GM23338 (cell line): Measurements from ENCODE around the gene CDK18. TPM values are rescaled to one million over a fixed set of nuclear protein-coding genes. Genes with fewer than 3 reads are reported as not detected.

Experiments used
- ATAC-seq: fragments of 200-7000 bp; cut with Tn5 transposase; 3 replicates; pipeline ENCODE4 v1.9.1; 2020
- DNase-seq: peaks from one replicate; pipeline ENCODE4 v3.0.0-alpha.2; 2015; ENCODE audit warnings: low spot score
- H2AFZ ChIP-seq: fragments of 200-600 bp; sonication (generic); 2 replicates; pipeline ENCODE4 v1.8.0; 2016; ENCODE audit warnings: antibody characterized with exemption, mild to moderate bottlenecking, moderate library complexity
- H3F3A ChIP-seq: fragments of 200-600 bp; sonication (generic); replicated peaks from 2 replicates; pipeline ENCODE4 v1.8.0; 2017; ENCODE audit warnings: antibody characterized with exemption, mixed run types, low read depth
- H3K27ac ChIP-seq: fragments of 200-600 bp; sonication (generic); 2 replicates; pipeline ENCODE4 v1.6.1; 2016; ENCODE audit warnings: low read depth
- H3K27me3 ChIP-seq: fragments of 200-600 bp; sonication (generic); 2 replicates; pipeline ENCODE4 v1.8.0; 2016; ENCODE audit warnings: mild to moderate bottlenecking, mixed run types, moderate library complexity; ENCODE audit not compliant: insufficient read depth
- H3K36me3 ChIP-seq: fragments of 200-600 bp; sonication (generic); 2 replicates; pipeline ENCODE4 v1.8.0; 2016; ENCODE audit warnings: mild to moderate bottlenecking; ENCODE audit not compliant: insufficient read depth
- H3K4me1 ChIP-seq: fragments of 200-600 bp; sonication (generic); 2 replicates; pipeline ENCODE4 v1.8.0; 2016; ENCODE audit warnings: mild to moderate bottlenecking, moderate library complexity; ENCODE audit not compliant: insufficient read depth
- H3K4me2 ChIP-seq: fragments of 200-600 bp; sonication (generic); 2 replicates; pipeline ENCODE4 v1.7.1; 2017; ENCODE audit warnings: mixed run types
- H3K4me3 ChIP-seq: fragments of 200-600 bp; sonication (generic); 2 replicates; pipeline ENCODE4 v1.6.1; 2016; ENCODE audit warnings: mixed run types
- H3K79me2 ChIP-seq: fragments of 200-600 bp; sonication (generic); replicated peaks from 2 replicates; pipeline ENCODE4 v1.8.0; 2017; ENCODE audit warnings: mild to moderate bottlenecking; ENCODE audit not compliant: insufficient read depth
- H3K9me2 ChIP-seq: fragments of 200-600 bp; sonication (generic); 2 replicates; pipeline ENCODE4 v1.8.0; 2017; ENCODE audit not compliant: insufficient read depth
- H4K20me1 ChIP-seq: fragments of 200-600 bp; sonication (generic); replicated peaks from 2 replicates; pipeline ENCODE4 v1.8.0; 2017; ENCODE audit warnings: mild to moderate bottlenecking; ENCODE audit not compliant: insufficient read depth
- H3K27ac Mint-ChIP-seq: 2 replicates; pipeline ENCODE4 v1.8.0; 2020; ENCODE audit warnings: inconsistent platforms, mild to moderate bottlenecking, moderate library complexity, mixed read lengths
- H3K27me3 Mint-ChIP-seq: 3 replicates; pipeline ENCODE4 v1.8.0; 2022; ENCODE audit warnings: low read depth, mild to moderate bottlenecking, moderate library complexity, mixed read lengths, inconsistent platforms; ENCODE audit not compliant: insufficient read depth, poor library complexity
- H3K36me3 Mint-ChIP-seq: 3 replicates; pipeline ENCODE4 v1.8.0; 2021; ENCODE audit warnings: low read depth, mild to moderate bottlenecking, inconsistent platforms, moderate library complexity, mixed read lengths
- H3K4me1 Mint-ChIP-seq: 3 replicates; pipeline ENCODE4 v1.8.0; 2020; ENCODE audit warnings: mild to moderate bottlenecking, inconsistent platforms, mixed read lengths
- H3K4me3 Mint-ChIP-seq: 3 replicates; pipeline ENCODE4 v1.8.0; 2021; ENCODE audit warnings: moderate library complexity, mild to moderate bottlenecking, inconsistent platforms, mixed read lengths
- H3K9me3 Mint-ChIP-seq: 3 replicates; pipeline ENCODE4 v1.8.0; 2020; ENCODE audit warnings: moderate library complexity, mild to moderate bottlenecking, inconsistent platforms, mixed read lengths
- CREB1 ChIP-seq: fragments of 250-450 bp; sonication (Bioruptor Pico); IDR thresholded peaks from 2 replicates; pipeline ENCODE4 v1.5.0; 2020; ENCODE audit warnings: low read depth, mild to moderate bottlenecking, moderate library complexity
- ETS1 ChIP-seq: IDR thresholded peaks from 2 replicates; pipeline ENCODE4 v1.6.1; 2016; ENCODE audit warnings: antibody characterized with exemption
- EZH2 ChIP-seq: fragments of 200-600 bp; sonication (generic); IDR thresholded peaks from one replicate; pipeline ENCODE4 v1.8.0; 2017; ENCODE audit warnings: antibody characterized with exemption, mild to moderate bottlenecking, low read depth; ENCODE audit not compliant: unreplicated experiment
- JUNB ChIP-seq: IDR thresholded peaks from one replicate; pipeline ENCODE4 v1.6.1; 2016; ENCODE audit warnings: antibody characterized with exemption; ENCODE audit not compliant: unreplicated experiment
- REST ChIP-seq: IDR thresholded peaks from one replicate; pipeline ENCODE4 v1.6.1; 2018; ENCODE audit warnings: antibody characterized with exemption; ENCODE audit not compliant: unreplicated experiment
- STAT1 ChIP-seq: IDR thresholded peaks from one replicate; pipeline ENCODE4 v1.6.1; 2016; ENCODE audit warnings: antibody characterized with exemption; ENCODE audit not compliant: unreplicated experiment
- ZNF114 ChIP-seq: fragments of 250-450 bp; sonication (Bioruptor Pico); IDR thresholded peaks from 2 replicates; pipeline ENCODE4 v1.5.0; 2020; ENCODE audit warnings: mild to moderate bottlenecking, moderate library complexity
- ZNF331 ChIP-seq: fragments of 250-450 bp; sonication (Bioruptor Pico); IDR thresholded peaks from 2 replicates; pipeline ENCODE4 v1.5.0; 2020; ENCODE audit warnings: low read depth, mild to moderate bottlenecking, moderate library complexity
- polyA plus RNA-seq: library from polyadenylated mRNA; unstranded; fragments of >200 nt; fragmentation: Nextera tagmentation; extraction: Ambion mirVana; gene quantifications from 2 replicates; pipeline ENCODE4 v1.2.1, GENCODE V29; 2016
- total RNA-seq: library from RNA; depleted of rRNA; stranded (reverse); fragments of >200 nt; shearing (Covaris generic); gene quantifications from 2 replicates; pipeline ENCODE4 v1.2.3, GENCODE V29; 2014
- TF ChIP-seq, protein P1 (sequence below), 2 experiments: fragments of 200-600 bp in 1 of 2; sonication (generic) in 1 of 2; conservative IDR thresholded peaks; 2 replicates each; pipeline versions ENCODE4 v1.5.1 to v1.6.1; 2016 to 2017; ENCODE audit warnings: antibody characterized with exemption in 2 of 2, low read depth in 2 of 2, mild to moderate bottlenecking in 2 of 2, moderate library complexity in 1 of 2

Gene CDK18
- total and polyA plus RNA-seq, 2 experiments from 2014 or later = 21.1 to 46.5 TPM

DNA sequence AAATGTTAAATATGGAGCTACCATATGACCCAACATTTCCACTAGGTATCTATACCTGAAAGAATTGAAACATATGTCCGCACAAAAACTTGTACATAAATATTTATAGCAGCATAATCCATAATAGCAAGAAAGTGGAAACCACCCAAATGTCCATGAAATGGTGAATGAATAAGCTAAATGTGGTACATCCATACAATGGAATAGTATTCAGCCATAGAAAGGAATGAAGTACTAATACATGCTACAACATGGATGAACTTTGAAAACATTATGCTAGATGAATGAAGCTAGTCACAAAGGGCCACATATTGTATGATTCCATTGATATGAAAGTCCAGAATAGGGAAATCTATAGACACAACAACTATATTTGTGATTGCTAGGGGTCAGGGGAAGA, 28.6 kb upstream of the CDK18 start:
- Histone ChIP-seq H3K27ac (no peak overlapping the region), H3K4me2 (no peak overlapping the region), H3K4me1 (peaks cover 10% of the 10 kb centered on the region; the same call in 1 of the 2 replicates), H3K27me3 (no peaks in the 10 kb centered on the region), H3K36me3 (no peaks in the 10 kb centered on the region), H4K20me1 (no peaks in the 10 kb centered on the region), H3F3A (no peaks in the 10 kb centered on the region; the same call in 1 of the 2 replicates), H3K9me2 (no peaks in the 10 kb centered on the region), H3K79me2 (no peaks in the 10 kb centered on the region), H3K4me3 (no peak overlapping the region), H2AFZ (no peak overlapping the region)
- Mint-ChIP-seq H3K4me3 (no peak overlapping the region), H3K9me3 (peaks cover 16% of the 10 kb centered on the region), H3K27me3 (peaks cover 23% of the 10 kb centered on the region), H3K4me1 (peaks cover 45% of the 10 kb centered on the region), H3K27ac (no peak overlapping the region), H3K36me3 (peaks cover 6% of the 10 kb centered on the region; the same call in 2 of the 3 replicates)
- TF ChIP-seq EZH2 (no peak), REST (no peak)
- TF ChIP-seq, protein P1, sequence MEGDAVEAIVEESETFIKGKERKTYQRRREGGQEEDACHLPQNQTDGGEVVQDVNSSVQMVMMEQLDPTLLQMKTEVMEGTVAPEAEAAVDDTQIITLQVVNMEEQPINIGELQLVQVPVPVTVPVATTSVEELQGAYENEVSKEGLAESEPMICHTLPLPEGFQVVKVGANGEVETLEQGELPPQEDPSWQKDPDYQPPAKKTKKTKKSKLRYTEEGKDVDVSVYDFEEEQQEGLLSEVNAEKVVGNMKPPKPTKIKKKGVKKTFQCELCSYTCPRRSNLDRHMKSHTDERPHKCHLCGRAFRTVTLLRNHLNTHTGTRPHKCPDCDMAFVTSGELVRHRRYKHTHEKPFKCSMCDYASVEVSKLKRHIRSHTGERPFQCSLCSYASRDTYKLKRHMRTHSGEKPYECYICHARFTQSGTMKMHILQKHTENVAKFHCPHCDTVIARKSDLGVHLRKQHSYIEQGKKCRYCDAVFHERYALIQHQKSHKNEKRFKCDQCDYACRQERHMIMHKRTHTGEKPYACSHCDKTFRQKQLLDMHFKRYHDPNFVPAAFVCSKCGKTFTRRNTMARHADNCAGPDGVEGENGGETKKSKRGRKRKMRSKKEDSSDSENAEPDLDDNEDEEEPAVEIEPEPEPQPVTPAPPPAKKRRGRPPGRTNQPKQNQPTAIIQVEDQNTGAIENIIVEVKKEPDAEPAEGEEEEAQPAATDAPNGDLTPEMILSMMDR (conservative IDR thresholded peaks at IDR 0.05; ENCODE audit: low read depth in 2 of 2) = no peak
- no peak for ATAC-seq
- DNase-seq = no peak

DNA sequence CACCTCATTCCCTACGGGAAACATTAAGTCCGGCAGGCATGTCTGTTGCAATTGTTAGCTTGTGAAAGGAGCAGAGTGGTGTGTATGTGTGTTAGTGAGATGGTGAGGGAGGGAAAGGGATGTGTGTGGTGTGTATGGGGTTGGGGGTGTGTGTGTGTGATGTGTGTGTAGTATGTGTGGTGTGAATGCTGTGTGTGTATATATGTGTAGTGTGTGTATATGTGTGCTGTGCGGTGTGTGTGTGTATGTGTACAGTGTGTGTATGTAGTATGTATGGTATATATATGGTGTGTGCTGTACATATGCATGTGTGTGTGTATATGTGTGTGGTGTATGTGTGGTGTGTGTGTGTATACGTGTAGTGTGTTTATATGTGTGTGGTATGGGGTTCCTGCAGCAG, 27.8 kb upstream of the CDK18 start:
- Histone ChIP-seq H2AFZ (no peak overlapping the region), H3K4me1 (peaks cover 10% of the 10 kb centered on the region; the same call in 1 of the 2 replicates), H3K9me2 (no peaks in the 10 kb centered on the region), H3K4me2 (no peak overlapping the region), H3K27ac (no peak overlapping the region), H3K79me2 (no peaks in the 10 kb centered on the region), H3F3A (no peaks in the 10 kb centered on the region; the same call in 1 of the 2 replicates), H3K36me3 (no peaks in the 10 kb centered on the region), H4K20me1 (no peaks in the 10 kb centered on the region), H3K27me3 (no peaks in the 10 kb centered on the region), H3K4me3 (no peak overlapping the region)
- Mint-ChIP-seq H3K9me3 (peaks cover 16% of the 10 kb centered on the region), H3K36me3 (peaks cover 6% of the 10 kb centered on the region; the same call in 2 of the 3 replicates), H3K4me1 (peaks cover 51% of the 10 kb centered on the region), H3K4me3 (no peak overlapping the region), H3K27me3 (peaks cover 23% of the 10 kb centered on the region), H3K27ac (no peak overlapping the region)
- DNase-seq = no peak
- no peak for ATAC-seq
- no peak for TF ChIP-seq CREB1 (CRISPR knock-in tag)
- no peak for TF ChIP-seq ZNF331 (CRISPR knock-in tag)
- no peak for TF ChIP-seq ZNF114 (CRISPR knock-in tag)
- no peak for TF ChIP-seq JUNB
- TF ChIP-seq, protein P1 (conservative IDR thresholded peaks at IDR 0.05; ENCODE audit: low read depth in 2 of 2) = no peak
- no peak for TF ChIP-seq STAT1
- TF ChIP-seq ETS1 = no peak
- no peak for TF ChIP-seq EZH2
